GM21515 (cell line): Measurements from ENCODE around the gene CMYA5.

ENCODE experiments used
- ATAC-seq: cut with Tn5 transposase; IDR thresholded peaks from one replicate; pipeline ENCODE4 v1.9.1; 2021; ENCODE audit not compliant: unreplicated experiment

Gene CMYA5

GRCh38 chr5:79834098-79834753 lies 144.6 kb downstream of the CMYA5 start:
- ATAC-seq, result no peak

- no peak for ATAC-seq
Observed at GRCh38 chr5:79834754-79835714, 145.4 kb downstream of the CMYA5 start.

- ATAC-seq, result no peak
Observed at GRCh38 chr5:79837761-79838551, 148.3 kb downstream of the CMYA5 start.

- no peak for ATAC-seq
Observed at GRCh38 chr5:79840084-79840990, 150.7 kb downstream of the CMYA5 start.

GRCh38 chr5:79841172-79841571 lies 151.5 kb downstream of the CMYA5 start:
- no peak for ATAC-seq

- ATAC-seq, result no peak
Observed at GRCh38 chr5:79842006-79842881, 152.6 kb downstream of the CMYA5 start.

- no peak for ATAC-seq
Observed at GRCh38 chr5:79842991-79843390, 153.4 kb downstream of the CMYA5 start.

- ATAC-seq, result no peak
Observed at GRCh38 chr5:79843450-79844388, 154.1 kb downstream of the CMYA5 start.

- ATAC-seq, result no peak
Observed at GRCh38 chr5:79844571-79844970, 154.9 kb downstream of the CMYA5 start.

GRCh38 chr5:79845448-79846197 lies 156.0 kb downstream of the CMYA5 start:
- no peak for ATAC-seq

GRCh38 chr5:79846198-79846521 lies 156.5 kb downstream of the CMYA5 start:
- ATAC-seq, result no peak

GRCh38 chr5:79847561-79847960 lies 157.9 kb downstream of the CMYA5 start:
- ATAC-seq, result no peak

GRCh38 chr5:79849061-79849460 lies 159.4 kb downstream of the CMYA5 start:
- no peak for ATAC-seq
